OCI-LY7 (cell line): ENCODE data around the gene UNC5A. TPM values are rescaled to one million over a fixed set of nuclear protein-coding genes. Genes with fewer than 3 reads are reported as not detected.

Experiments
- BruUV-seq: library from RNA; stranded (reverse); fragments of 400-500 nt; replicated peaks from 2 replicates; lab custom pipeline; 2021; lab: Mats Ljungman, UMichigan
- CTCF ChIA-PET: fragments of 300-600 bp; sonication (Branson Sonifier 250); formaldehyde crosslinking; loops from one replicate; lab custom pipeline; 2022; ENCODE audit warnings: antibody characterized with exemption; ENCODE audit not compliant: unreplicated experiment; lab: Charles Lee
- POLR2A ChIA-PET: fragments of 300-600 bp; sonication (Branson Sonifier 250); formaldehyde crosslinking; loops from one replicate; lab custom pipeline; 2022; ENCODE audit warnings: antibody characterized with exemption; lab: Charles Lee
- DNase-seq: peaks from one replicate; pipeline ENCODE4 v3.0.0-alpha.2; 2015; ENCODE audit warnings: low spot score
- H2AFZ ChIP-seq: fragments of 200-600 bp; sonication (generic), shearing (Covaris generic); 2 replicates; pipeline ENCODE4 v1.6.1; 2014; ENCODE audit warnings: mild to moderate bottlenecking, antibody characterized with exemption, low read length, moderate library complexity
- H3K27ac ChIP-seq: fragments of 200-600 bp; sonication (generic); 2 replicates; pipeline ENCODE4 v1.5.1; 2014; ENCODE audit warnings: mixed run types, low read depth, mild to moderate bottlenecking, moderate library complexity, low read length, inconsistent platforms; ENCODE audit not compliant: poor library complexity, severe bottlenecking
- H3K36me3 ChIP-seq: fragments of 200-600 bp; sonication (generic); 2 replicates; pipeline ENCODE4 v1.6.1; 2014; ENCODE audit warnings: mild to moderate bottlenecking, antibody characterized with exemption, low read length, moderate library complexity, mixed read lengths; ENCODE audit not compliant: insufficient read depth
- H3K4me1 ChIP-seq: fragments of 200-600 bp; sonication (generic); 2 replicates; pipeline ENCODE4 v1.5.1; 2014; ENCODE audit warnings: mild to moderate bottlenecking, low read length; ENCODE audit not compliant: insufficient read depth, poor library complexity, severe bottlenecking
- H3K4me2 ChIP-seq: fragments of 200-600 bp; sonication (generic); 2 replicates; pipeline ENCODE4 v1.6.1; 2014; ENCODE audit warnings: mild to moderate bottlenecking, low read length
- H3K4me3 ChIP-seq: fragments of 200-600 bp; sonication (generic); 2 replicates; pipeline ENCODE4 v1.5.1; 2014; ENCODE audit warnings: mild to moderate bottlenecking, low read depth, low read length; ENCODE audit not compliant: poor library complexity, severe bottlenecking
- H3K79me2 ChIP-seq: fragments of 200-600 bp; sonication (generic); 2 replicates; pipeline ENCODE4 v1.6.1; 2016; ENCODE audit warnings: low read depth, mild to moderate bottlenecking, low read length, moderate library complexity, mixed read lengths; ENCODE audit not compliant: insufficient read depth
- H3K9me2 ChIP-seq: fragments of 200-600 bp; sonication (generic); 2 replicates; pipeline ENCODE4 v1.6.1; 2016; ENCODE audit warnings: mild to moderate bottlenecking, low read length, mixed read lengths; ENCODE audit not compliant: insufficient read depth
- H3K9me3 ChIP-seq: fragments of 200-600 bp; sonication (generic); 2 replicates; pipeline ENCODE4 v1.6.1; 2014; ENCODE audit warnings: mild to moderate bottlenecking, mixed run types, low read length, mixed read lengths
- H4K20me1 ChIP-seq: fragments of 200-600 bp; sonication (generic); 2 replicates; pipeline ENCODE4 v1.6.1; 2014; ENCODE audit warnings: mild to moderate bottlenecking, antibody characterized with exemption, low read length, moderate library complexity, mixed read lengths; ENCODE audit not compliant: insufficient read depth
- EZH2phosphoT487 ChIP-seq: fragments of 200-600 bp; sonication (generic); IDR thresholded peaks from 2 replicates; pipeline ENCODE4 v1.6.1; 2018; ENCODE audit warnings: low read depth, borderline replicate concordance, mild to moderate bottlenecking, mixed run types, antibody characterized with exemption, low read length, moderate library complexity, mixed read lengths
- intact Hi-C: fragments of 100-400 bp; cut with micrococcal nuclease; formaldehyde crosslinking; loops from one replicate; pipeline ENCODE4 v1.10.0; 2022; ENCODE audit not compliant: unreplicated experiment
- total RNA-seq, 2 experiments: library from RNA; depleted of rRNA in 1 of 2; stranded (reverse); fragments of >200 nt in 1 of 2; shearing (Covaris generic) in 1 of 2; gene quantifications; 2 replicates each; pipeline ENCODE4 v1.2.3, GENCODE V29; 2014 to 2022
- TF ChIP-seq, protein P1 (sequence below): fragments of 200-600 bp; sonication (generic); conservative IDR thresholded peaks from 2 replicates; pipeline ENCODE4 v1.5.1; 2014; ENCODE audit warnings: mild to moderate bottlenecking, antibody characterized with exemption, low read length, moderate library complexity, mixed read lengths

Gene UNC5A
- total RNA-seq, 2 experiments from 2014 or later = not detected

DNA sequence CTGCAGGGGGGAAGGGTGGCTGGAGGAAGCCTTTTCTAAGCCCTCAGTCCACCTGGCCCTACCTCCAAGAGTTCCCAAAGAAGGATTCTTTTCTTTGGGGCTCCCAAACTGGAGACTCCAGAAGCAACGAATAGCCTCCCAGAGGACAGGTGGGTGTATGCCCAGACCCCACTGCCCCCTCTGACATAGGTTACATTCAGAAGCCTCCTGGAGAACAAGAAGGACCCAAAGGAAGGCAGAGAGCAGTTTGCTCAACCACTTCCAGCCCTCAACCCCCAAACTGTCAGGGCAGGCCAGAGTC, 78.5 kb downstream of the UNC5A start:
- ChIA-PET POLR2A (no interaction called here), CTCF (no interaction called here)
- no peak overlapping the region for H2AFZ ChIP-seq
- no peaks in the 10 kb centered on the region for H3K79me2 ChIP-seq
- intact Hi-C loops = no loop called here
- no peak overlapping the region for H3K4me2 ChIP-seq
- H3K9me3 ChIP-seq = no peaks in the 10 kb centered on the region
- DNase-seq = no peak
- H3K9me2 ChIP-seq = no peaks in the 10 kb centered on the region
- TF ChIP-seq, protein P1, sequence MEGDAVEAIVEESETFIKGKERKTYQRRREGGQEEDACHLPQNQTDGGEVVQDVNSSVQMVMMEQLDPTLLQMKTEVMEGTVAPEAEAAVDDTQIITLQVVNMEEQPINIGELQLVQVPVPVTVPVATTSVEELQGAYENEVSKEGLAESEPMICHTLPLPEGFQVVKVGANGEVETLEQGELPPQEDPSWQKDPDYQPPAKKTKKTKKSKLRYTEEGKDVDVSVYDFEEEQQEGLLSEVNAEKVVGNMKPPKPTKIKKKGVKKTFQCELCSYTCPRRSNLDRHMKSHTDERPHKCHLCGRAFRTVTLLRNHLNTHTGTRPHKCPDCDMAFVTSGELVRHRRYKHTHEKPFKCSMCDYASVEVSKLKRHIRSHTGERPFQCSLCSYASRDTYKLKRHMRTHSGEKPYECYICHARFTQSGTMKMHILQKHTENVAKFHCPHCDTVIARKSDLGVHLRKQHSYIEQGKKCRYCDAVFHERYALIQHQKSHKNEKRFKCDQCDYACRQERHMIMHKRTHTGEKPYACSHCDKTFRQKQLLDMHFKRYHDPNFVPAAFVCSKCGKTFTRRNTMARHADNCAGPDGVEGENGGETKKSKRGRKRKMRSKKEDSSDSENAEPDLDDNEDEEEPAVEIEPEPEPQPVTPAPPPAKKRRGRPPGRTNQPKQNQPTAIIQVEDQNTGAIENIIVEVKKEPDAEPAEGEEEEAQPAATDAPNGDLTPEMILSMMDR = no peak
- TF ChIP-seq EZH2phosphoT487 = no peak
- H4K20me1 ChIP-seq = no peaks in the 10 kb centered on the region
- no peak overlapping the region for H3K27ac ChIP-seq
- no TSS peak for BruUV-seq
- H3K36me3 ChIP-seq = no peaks in the 10 kb centered on the region
- H3K4me1 ChIP-seq = peaks cover 11% of the 10 kb centered on the region
- H3K4me3 ChIP-seq = no peak overlapping the region

DNA sequence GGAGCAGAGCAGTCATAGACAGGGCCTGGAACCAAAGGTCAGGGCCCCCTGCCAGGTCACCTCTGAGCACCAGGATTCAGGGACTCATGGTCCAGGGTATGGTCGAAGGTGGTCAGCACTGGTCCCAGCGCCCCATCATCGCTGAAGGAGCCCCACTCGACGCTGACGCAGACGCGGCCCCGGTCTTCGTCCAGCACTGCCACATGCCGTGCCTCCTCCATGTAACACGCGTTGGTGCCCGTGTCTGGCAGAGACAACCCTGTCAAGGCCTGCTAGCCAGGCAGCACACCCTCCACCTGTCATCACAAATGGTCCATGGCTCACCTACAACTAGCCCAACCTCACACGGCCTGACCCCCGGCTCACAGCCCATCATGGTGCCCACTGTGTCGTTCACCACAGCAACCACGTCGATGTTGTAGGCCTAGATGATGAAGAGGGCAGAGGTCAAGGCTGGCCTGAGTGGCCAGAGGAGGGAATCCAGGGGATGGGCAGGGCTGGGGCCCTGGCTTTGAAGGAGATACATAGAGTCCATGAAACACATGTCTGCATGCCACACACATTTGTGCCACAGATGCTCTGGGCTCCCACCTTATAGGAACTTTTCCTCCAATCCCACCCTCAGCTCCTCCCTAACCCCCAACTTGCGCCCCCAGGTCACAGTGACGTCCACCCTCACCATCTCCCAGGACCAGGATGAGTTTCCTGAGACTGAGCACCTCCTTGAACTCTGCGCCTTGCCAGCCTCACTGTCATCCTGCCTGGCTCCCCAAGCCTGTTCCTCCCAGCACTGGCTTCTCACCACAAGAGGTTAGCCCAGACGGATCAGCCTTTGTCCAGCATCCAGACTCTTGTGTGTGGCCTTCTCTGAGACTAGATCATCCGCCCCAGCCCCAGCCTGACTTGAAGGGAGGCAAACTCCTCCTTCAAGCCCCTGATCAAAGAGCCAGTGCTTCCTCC, 79.2 kb downstream of the UNC5A start:
- intact Hi-C loops = no loop called here

More for the DNA sequence above, 79.2 kb downstream of the UNC5A start:
- Histone ChIP-seq H3K27ac (no peak overlapping the region), H3K9me2 (no peaks in the 10 kb centered on the region), H3K4me1 (peaks cover 10% of the 10 kb centered on the region), H2AFZ (no peak overlapping the region), H3K79me2 (no peaks in the 10 kb centered on the region), H4K20me1 (no peaks in the 10 kb centered on the region), H3K4me2 (no peak overlapping the region), H3K9me3 (no peaks in the 10 kb centered on the region), H3K4me3 (no peak overlapping the region), H3K36me3 (no peaks in the 10 kb centered on the region)
- TF ChIP-seq, protein P1 = no peak
- TF ChIP-seq EZH2phosphoT487 = no peak
- ChIA-PET POLR2A (no interaction called here), CTCF (no interaction called here)
- BruUV-seq = no TSS peak
- DNase-seq = no peak
